ENCODE results near the gene GTF2A2.
"Not testable (repeated sequence)": the region's sequence is repeated elsewhere in the genome, so short reads cannot be mapped to it uniquely, and the experiment has no call there.

GTF2A2 gene

GRCh38 chr15:59674361-59674877 is 17.1 kb upstream of the GTF2A2 start:
- no peak for DNase-seq (ENCODE audit: low spot score)

- DNase-seq (ENCODE audit: low spot score), result no peak
These were observed 11.2 kb upstream of the GTF2A2 start for GRCh38 chr15:59668556-59668955.

GRCh38 chr15:59662260-59662659 is 4.9 kb upstream of the GTF2A2 start:
- no peak for DNase-seq (ENCODE audit: low spot score)

GRCh38 chr15:59659366-59659765 is 2.1 kb upstream of the GTF2A2 start:
- DNase-seq (ENCODE audit: low spot score), result no peak

GRCh38 chr15:59657635-59658125 is 365 bp upstream of the GTF2A2 start:
- no peak for DNase-seq (ENCODE audit: low spot score)

GRCh38 chr15:59654046-59654445 is 3.3 kb downstream of the GTF2A2 start:
- no peak for DNase-seq (ENCODE audit: low spot score)

- DNase-seq (ENCODE audit: low spot score), result no peak
These were observed 7.7 kb downstream of the GTF2A2 start for GRCh38 chr15:59649603-59650002.

GRCh38 chr15:59647085-59647484 is 10.2 kb downstream of the GTF2A2 start:
- no peak for DNase-seq (ENCODE audit: low spot score)

- DNase-seq (ENCODE audit: low spot score), result no peak
These were observed 11.0 kb downstream of the GTF2A2 start for GRCh38 chr15:59646277-59646676.

GRCh38 chr15:59645812-59646211 is 11.5 kb downstream of the GTF2A2 start:
- DNase-seq (ENCODE audit: low spot score), result not testable (repeated sequence)

GRCh38 chr15:59644756-59645155 is 12.6 kb downstream of the GTF2A2 start:
- no peak for DNase-seq (ENCODE audit: low spot score)

- no peak for DNase-seq (ENCODE audit: low spot score)
These were observed 15.0 kb downstream of the GTF2A2 start for GRCh38 chr15:59642351-59642750.

GRCh38 chr15:59637507-59637906 is 19.8 kb downstream of the GTF2A2 start:
- DNase-seq (ENCODE audit: low spot score), result not testable (repeated sequence)

GRCh38 chr15:59636184-59636583 is 21.1 kb downstream of the GTF2A2 start:
- no peak for DNase-seq (ENCODE audit: low spot score)

- DNase-seq (ENCODE audit: low spot score), result no peak
These were observed 24.6 kb downstream of the GTF2A2 start for GRCh38 chr15:59632714-59633113.

- no peak for DNase-seq (ENCODE audit: low spot score)
These were observed 35.0 kb downstream of the GTF2A2 start for GRCh38 chr15:59622289-59622688.

- no peak for DNase-seq (ENCODE audit: low spot score)
These were observed 38.9 kb downstream of the GTF2A2 start for GRCh38 chr15:59618406-59618805.

- DNase-seq (ENCODE audit: low spot score), result no peak
These were observed 40.9 kb downstream of the GTF2A2 start for GRCh38 chr15:59616379-59616778.

- no peak for DNase-seq (ENCODE audit: low spot score)
These were observed 41.7 kb downstream of the GTF2A2 start for GRCh38 chr15:59615661-59616060.

- DNase-seq (ENCODE audit: low spot score), result no peak
These were observed 43.2 kb downstream of the GTF2A2 start for GRCh38 chr15:59614153-59614552.

- no peak for DNase-seq (ENCODE audit: low spot score)
These were observed 45.7 kb downstream of the GTF2A2 start, which contains the start of gene GCNT3 for GRCh38 chr15:59611276-59612260. TSS of gene GCNT3 (plus strand) at chr15:59611783. CDS start at chr15:59618239, 6,456 bp downstream.

GRCh38 chr15:59609730-59610712 is 47.3 kb downstream of the GTF2A2 start:
- DNase-seq (ENCODE audit: low spot score), result no peak

Data from left forelimb (tissue), 1 donor.